Thoracic aorta (tissue), 2 donors: ENCODE data around the gene DYRK1A. TPM values are rescaled to one million over a fixed set of nuclear protein-coding genes. Genes with fewer than 3 reads are reported as not detected.

ENCODE experiments used
- ATAC-seq: fragments of 150-250 bp; one replicate; pipeline ENCODE4 v1.8.0; 2017; ENCODE audit warnings: low read depth; ENCODE audit not compliant: insufficient number of reproducible peaks, low FRiP score
- DNase-seq: peaks from one replicate; pipeline ENCODE4 v3.0.0-alpha.2; 2020; ENCODE audit warnings: low spot score
- H3K27ac ChIP-seq, 2 donors: fragments of 200-600 bp; sonication (generic); 1 replicate in 1 of 2; 2 replicates in 1 of 2; pipeline ENCODE4 v1.5.1; 2016; ENCODE audit warnings: mild to moderate bottlenecking in 2 of 2, moderate library complexity in 2 of 2
- H3K27me3 ChIP-seq: fragments of 200-600 bp; sonication (generic); replicated peaks from 2 replicates; pipeline ENCODE4 v1.6.0; 2016; ENCODE audit warnings: mild to moderate bottlenecking; ENCODE audit not compliant: insufficient read depth
- H3K36me3 ChIP-seq: fragments of 200-600 bp; sonication (generic); one replicate; pipeline ENCODE4 v1.5.1; 2016
- H3K4me1 ChIP-seq, 2 donors: fragments of 200-600 bp; sonication (generic); 1 replicate in 1 of 2; 2 replicates in 1 of 2; pipeline versions ENCODE4 v1.5.1 to v1.6.0; 2016; ENCODE audit warnings: low read depth in 2 of 2, mild to moderate bottlenecking in 1 of 2; ENCODE audit not compliant: control insufficient read depth in 1 of 2
- H3K4me3 ChIP-seq: fragments of 200-600 bp; sonication (generic); 2 replicates; pipeline ENCODE4 v1.5.1; 2016; ENCODE audit warnings: mild to moderate bottlenecking
- H3K9me3 ChIP-seq: fragments of 200-600 bp; sonication (generic); 2 replicates; pipeline ENCODE4 v1.5.1; 2016
- total RNA-seq, 2 donors: library from RNA; depleted of rRNA; stranded (reverse); fragments of >200 nt; gene quantifications; one replicate each; pipeline versions ENCODE4 v1.1.0 to v1.2.3, GENCODE V29; 2016
- TF ChIP-seq, protein P1 (sequence below): fragments of 200-600 bp; sonication (generic); IDR thresholded peaks from one replicate; pipeline ENCODE4 v1.5.1; 2019; ENCODE audit warnings: antibody characterized with exemption

Gene DYRK1A
- total RNA-seq, 2 donors from 2014 or later = 77.2 to 93.8 TPM

DNA sequence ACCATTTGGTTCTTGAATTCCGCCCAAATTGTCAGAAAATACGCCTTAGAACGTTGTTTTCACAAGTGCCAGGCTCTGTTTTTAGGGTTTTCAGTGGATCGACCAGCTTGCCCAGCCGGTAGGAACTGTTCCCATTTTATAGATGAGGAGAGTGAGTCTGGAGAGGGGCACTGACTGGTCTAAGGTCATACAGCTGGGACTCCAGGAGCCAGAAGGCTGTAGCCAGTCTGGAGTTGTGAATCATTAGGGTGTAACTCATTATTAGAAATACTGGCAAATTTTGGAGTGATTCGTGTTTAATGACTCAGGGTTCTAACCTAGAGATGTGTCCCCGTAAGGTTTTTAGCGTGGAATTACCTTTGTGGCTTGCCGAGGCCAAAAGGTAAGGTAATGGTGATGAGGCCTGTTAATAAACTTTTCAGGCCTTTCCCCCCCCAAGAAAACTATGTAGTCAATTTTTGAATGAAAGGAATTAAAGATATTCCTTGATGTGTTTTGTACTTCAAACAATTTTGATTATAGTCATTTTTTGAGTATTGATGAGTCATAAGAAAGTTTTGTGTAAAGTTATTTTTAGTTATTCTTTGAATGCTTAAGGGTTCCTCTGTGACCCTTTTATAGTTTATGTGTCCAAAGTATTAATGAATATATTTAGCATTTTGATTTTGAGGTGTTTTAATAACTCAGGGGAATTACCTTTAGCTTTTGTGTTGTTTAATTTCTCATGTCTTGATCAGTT, 2.1 kb downstream of the DYRK1A start:
- H3K27me3 ChIP-seq = no peaks in the 10 kb centered on the region
- TF ChIP-seq, protein P1, sequence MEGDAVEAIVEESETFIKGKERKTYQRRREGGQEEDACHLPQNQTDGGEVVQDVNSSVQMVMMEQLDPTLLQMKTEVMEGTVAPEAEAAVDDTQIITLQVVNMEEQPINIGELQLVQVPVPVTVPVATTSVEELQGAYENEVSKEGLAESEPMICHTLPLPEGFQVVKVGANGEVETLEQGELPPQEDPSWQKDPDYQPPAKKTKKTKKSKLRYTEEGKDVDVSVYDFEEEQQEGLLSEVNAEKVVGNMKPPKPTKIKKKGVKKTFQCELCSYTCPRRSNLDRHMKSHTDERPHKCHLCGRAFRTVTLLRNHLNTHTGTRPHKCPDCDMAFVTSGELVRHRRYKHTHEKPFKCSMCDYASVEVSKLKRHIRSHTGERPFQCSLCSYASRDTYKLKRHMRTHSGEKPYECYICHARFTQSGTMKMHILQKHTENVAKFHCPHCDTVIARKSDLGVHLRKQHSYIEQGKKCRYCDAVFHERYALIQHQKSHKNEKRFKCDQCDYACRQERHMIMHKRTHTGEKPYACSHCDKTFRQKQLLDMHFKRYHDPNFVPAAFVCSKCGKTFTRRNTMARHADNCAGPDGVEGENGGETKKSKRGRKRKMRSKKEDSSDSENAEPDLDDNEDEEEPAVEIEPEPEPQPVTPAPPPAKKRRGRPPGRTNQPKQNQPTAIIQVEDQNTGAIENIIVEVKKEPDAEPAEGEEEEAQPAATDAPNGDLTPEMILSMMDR = no peak
- H3K36me3 ChIP-seq = no peaks in the 10 kb centered on the region
- H3K4me1 ChIP-seq = peaks cover 41 to 64% of the 10 kb centered on the region in 2 donors
- no peak for DNase-seq
- peak overlapping the region; percentile 98 to 99 for H3K27ac ChIP-seq
- ATAC-seq = no peak
- peak overlapping the region; percentile 96 for H3K4me3 ChIP-seq
- H3K9me3 ChIP-seq = no peaks in the 10 kb centered on the region

DNA sequence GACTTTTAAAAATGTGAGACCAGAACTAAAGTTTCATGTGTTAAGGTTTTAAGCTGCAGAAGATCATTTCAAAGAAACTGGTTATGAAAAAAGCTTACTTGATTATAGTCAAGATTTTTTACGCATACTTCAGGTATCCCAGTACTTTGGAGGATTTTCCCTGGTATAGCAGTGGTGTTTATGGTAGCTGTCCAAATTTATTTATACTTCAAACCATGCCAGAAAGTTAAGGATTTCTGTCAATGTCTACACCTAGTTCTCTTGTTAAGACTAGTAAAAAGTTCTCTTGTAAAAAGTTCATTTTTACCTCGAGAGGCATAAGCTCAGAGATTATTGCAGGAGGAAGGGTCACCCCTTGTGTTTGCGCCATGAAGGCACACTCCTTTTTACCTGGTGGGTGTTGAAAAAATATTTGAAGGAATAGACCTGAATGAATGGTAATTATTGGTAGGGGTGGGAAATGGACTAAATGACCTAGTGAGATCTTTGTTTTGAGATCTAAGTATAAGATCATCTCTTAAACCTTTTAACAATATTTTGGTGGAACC, 2.8 kb downstream of the DYRK1A start:
- Histone ChIP-seq H3K27ac (peak overlapping the region in 1 of 2 donors; percentile 99), H3K4me1 (peaks cover 48 to 70% of the 10 kb centered on the region in 2 donors), H3K4me3 (peak overlapping the region; percentile 96), H3K27me3 (no peaks in the 10 kb centered on the region), H3K9me3 (no peaks in the 10 kb centered on the region), H3K36me3 (no peaks in the 10 kb centered on the region)
- DNase-seq = no peak
- TF ChIP-seq, protein P1 = no peak
- ATAC-seq = no peak

DNA sequence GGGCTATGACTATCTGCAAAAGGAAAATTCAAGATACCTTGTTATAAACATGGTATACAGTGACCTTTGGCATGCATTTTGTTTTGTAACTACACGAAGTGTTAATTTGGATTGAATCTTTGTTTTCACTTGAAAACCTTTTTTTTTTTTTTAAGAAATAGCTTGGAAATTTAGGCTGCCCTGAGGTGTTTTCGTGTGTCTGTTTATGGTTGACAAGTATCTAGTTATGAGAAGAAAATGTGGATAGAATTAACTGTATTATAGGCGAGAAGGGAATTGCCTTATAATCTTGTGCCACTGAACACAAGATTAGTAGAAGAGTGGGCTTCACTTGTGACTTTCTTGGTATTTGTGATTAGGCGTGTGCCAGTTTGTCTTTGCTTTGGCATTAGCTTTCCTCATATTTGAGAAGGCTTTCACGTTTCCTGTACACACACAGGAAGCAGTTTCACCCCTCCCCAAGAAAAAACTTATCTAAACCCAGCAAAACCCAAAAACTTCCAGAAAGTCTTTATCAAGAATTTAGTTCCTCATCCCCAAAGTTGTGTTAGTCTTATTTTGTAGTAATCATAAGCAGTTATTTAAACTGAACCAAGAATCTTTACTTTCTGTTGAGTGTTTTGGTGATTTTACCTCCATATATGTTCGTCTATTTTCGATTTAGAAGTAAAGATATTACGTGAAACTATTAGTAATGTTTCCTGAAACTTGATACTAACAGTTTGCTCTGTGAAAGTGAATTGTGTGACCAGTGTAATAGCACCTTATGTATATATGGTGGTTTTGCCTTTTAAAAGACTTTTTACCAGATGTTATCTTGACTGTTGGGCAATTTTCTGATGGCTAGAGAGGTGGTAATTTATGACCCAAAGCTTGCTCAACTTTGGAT, 3.8 kb downstream of the DYRK1A start:
- H3K27me3 ChIP-seq = no peaks in the 10 kb centered on the region
- no peaks in the 10 kb centered on the region for H3K36me3 ChIP-seq
- H3K4me1 ChIP-seq = peaks cover 56 to 70% of the 10 kb centered on the region in 2 donors
- TF ChIP-seq, protein P1 = no peak
- peak overlapping the region; percentile 15 to 99 for H3K27ac ChIP-seq
- ATAC-seq = no peak
- DNase-seq = no peak
- H3K9me3 ChIP-seq = no peaks in the 10 kb centered on the region
- H3K4me3 ChIP-seq = peak overlapping the region; percentile 96

DNA sequence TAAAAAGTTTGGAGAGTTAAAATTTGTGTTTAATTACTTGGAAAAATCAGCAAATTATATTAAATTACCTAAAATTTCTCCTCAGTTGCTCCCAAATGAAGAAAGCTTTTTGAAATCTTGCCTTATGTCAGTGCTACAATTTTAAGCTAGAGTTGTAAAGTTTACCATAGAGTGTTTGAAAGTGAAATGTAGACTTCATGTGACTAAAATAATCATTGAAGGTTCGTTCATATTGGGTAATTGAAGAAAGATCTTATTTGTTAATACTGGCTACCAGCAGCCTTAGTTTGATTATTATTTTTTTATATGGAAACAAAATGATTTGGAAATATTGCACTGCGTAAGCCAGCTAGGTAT, 4.4 kb downstream of the DYRK1A start:
- Histone ChIP-seq H3K4me1 (peaks cover 59 to 74% of the 10 kb centered on the region in 2 donors), H3K36me3 (no peaks in the 10 kb centered on the region), H3K27me3 (no peaks in the 10 kb centered on the region), H3K9me3 (no peaks in the 10 kb centered on the region), H3K27ac (peak overlapping the region; percentile 15 to 99), H3K4me3 (peak overlapping the region; percentile 96)
- ATAC-seq (no peak), DNase-seq (no peak)
- TF ChIP-seq, protein P1 = no peak

DNA sequence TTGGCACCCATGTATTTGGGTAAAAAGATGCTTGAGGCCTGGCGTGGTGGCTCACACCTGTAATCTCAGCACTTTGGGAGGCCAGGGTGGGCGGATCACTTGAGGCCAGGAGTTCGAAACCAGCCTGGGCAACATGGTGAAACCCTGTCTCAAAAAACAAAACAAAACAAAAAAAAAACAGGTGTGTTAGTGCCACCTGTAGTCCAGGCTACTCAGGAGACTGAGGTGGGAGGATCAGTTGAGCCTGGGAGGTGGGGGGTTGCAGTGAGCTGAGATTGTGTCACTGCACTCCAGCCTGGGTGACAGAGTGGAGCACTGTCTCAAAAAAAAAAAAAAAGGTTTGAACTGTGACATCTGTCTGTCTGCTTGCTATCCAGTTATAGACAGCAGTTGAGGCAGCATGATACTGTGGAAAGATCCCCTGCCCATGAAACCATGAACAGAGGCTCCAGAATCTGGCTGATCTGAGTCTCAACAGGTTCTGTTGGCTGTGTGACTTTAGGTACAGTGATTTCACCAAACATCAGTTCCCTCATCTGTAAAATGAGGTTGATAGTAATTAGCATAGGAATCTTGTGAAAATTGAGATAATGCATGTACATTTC, 5.7 kb downstream of the DYRK1A start:
- H3K27ac ChIP-seq = peak overlapping the region; percentile 16
- no peak for DNase-seq

More for the DNA sequence above, 5.7 kb downstream of the DYRK1A start:
- Histone ChIP-seq H3K36me3 (no peaks in the 10 kb centered on the region), H3K4me3 (no peak overlapping the region), H3K27me3 (no peaks in the 10 kb centered on the region), H3K4me1 (peaks cover 59 to 83% of the 10 kb centered on the region in 2 donors), H3K9me3 (no peaks in the 10 kb centered on the region)
- no peak for ATAC-seq
- TF ChIP-seq, protein P1 = no peak
